ENCODE results near the gene SLC49A4. TPM values are rescaled to one million over a fixed set of nuclear protein-coding genes. Genes with fewer than 3 reads are reported as not detected.

Gene SLC49A4
- total and polyA plus RNA-seq, 2 experiments from 2014 or later = 39.1 to 59.2 TPM

DNA sequence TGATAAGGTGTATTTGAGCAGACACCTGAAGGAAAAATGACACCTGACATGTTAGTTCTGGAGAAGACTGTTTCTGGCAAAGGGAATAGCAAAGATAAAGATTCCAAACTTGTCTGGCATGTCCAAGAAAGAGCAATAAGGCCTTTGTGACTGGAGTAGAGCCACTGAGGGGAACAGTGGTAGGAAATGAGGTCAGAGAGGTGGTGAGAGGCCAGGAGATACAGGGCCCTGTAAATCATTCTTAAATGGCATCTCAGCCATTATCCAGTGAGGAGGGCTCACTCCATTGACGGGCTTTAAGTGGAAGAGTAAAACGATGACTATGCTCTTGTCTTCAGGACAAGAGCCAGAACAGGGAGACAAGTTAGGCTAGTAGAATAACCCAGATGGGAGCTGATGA, 4.5 kb downstream of the SLC49A4 start:
- Histone ChIP-seq H2AFZ (no peak overlapping the region), H3K9me3 (ENCODE audit: low read depth) (no peaks in the 10 kb centered on the region), H3K27me3 (no peaks in the 10 kb centered on the region), H3K36me3 (replicated peaks; ENCODE audit: insufficient read depth, low read depth) (no peaks in the 10 kb centered on the region), H3K4me1 (ENCODE audit: insufficient read depth) (peaks cover 12% of the 10 kb centered on the region), H3K4me2 (no peak overlapping the region), H4K20me1 (ENCODE audit: insufficient read depth, poor library complexity, severe bottlenecking) (no peaks in the 10 kb centered on the region), H3K9me2 (replicated peaks; ENCODE audit: insufficient read depth) (no peaks in the 10 kb centered on the region), H3K79me2 (peaks cover 75% of the 10 kb centered on the region), H3K4me3 (no peak overlapping the region), H3K27ac (no peak overlapping the region)
- DNase-seq (ENCODE audit: low spot score) = no peak
- WGBS (ENCODE audit: low lambda C conversion rate, missing lambda C conversion rate) = 19% methylated on average over 2 of the region's 2 CpGs
- TF ChIP-seq EZH2phosphoT487 (IDR thresholded peaks at IDR 0.05; ENCODE audit: low read depth, severe bottlenecking, unreplicated experiment) = no peak
- TF ChIP-seq, protein P1, sequence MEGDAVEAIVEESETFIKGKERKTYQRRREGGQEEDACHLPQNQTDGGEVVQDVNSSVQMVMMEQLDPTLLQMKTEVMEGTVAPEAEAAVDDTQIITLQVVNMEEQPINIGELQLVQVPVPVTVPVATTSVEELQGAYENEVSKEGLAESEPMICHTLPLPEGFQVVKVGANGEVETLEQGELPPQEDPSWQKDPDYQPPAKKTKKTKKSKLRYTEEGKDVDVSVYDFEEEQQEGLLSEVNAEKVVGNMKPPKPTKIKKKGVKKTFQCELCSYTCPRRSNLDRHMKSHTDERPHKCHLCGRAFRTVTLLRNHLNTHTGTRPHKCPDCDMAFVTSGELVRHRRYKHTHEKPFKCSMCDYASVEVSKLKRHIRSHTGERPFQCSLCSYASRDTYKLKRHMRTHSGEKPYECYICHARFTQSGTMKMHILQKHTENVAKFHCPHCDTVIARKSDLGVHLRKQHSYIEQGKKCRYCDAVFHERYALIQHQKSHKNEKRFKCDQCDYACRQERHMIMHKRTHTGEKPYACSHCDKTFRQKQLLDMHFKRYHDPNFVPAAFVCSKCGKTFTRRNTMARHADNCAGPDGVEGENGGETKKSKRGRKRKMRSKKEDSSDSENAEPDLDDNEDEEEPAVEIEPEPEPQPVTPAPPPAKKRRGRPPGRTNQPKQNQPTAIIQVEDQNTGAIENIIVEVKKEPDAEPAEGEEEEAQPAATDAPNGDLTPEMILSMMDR (IDR thresholded peaks at IDR 0.05; ENCODE audit: poor library complexity) = no peak
- TF ChIP-seq EZH2 (IDR thresholded peaks at IDR 0.05; ENCODE audit: borderline replicate concordance) = no peak

DNA sequence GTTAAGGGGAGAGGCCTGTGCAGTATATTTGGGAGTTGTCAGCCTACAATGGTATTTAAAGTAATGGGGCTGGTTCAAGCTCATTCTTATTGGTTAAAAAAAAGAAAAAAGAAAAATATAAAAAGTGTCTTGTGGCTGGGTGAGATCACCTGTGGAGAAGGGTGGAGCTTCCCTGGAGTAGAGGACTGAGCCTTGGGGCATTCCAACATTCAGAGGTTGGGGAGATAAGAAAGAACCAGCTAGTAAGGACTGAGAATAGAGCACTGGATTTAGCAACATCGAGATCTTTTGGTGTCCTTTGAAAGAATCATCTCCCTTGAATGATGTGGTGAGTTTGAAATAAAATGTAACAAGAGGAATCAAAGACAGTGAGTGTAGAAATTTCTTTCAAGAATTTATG, 5.2 kb downstream of the SLC49A4 start:
- Histone ChIP-seq H3K27me3 (no peaks in the 10 kb centered on the region), H3K27ac (no peak overlapping the region), H3K79me2 (peaks cover 82% of the 10 kb centered on the region), H3K4me3 (no peak overlapping the region), H3K36me3 (replicated peaks; ENCODE audit: insufficient read depth, low read depth) (no peaks in the 10 kb centered on the region), H3K4me1 (ENCODE audit: insufficient read depth) (peaks cover 12% of the 10 kb centered on the region), H3K9me2 (replicated peaks; ENCODE audit: insufficient read depth) (no peaks in the 10 kb centered on the region), H4K20me1 (ENCODE audit: insufficient read depth, poor library complexity, severe bottlenecking) (no peaks in the 10 kb centered on the region), H3K4me2 (no peak overlapping the region), H3K9me3 (ENCODE audit: low read depth) (no peaks in the 10 kb centered on the region), H2AFZ (no peak overlapping the region)
- no peak for TF ChIP-seq EZH2 (IDR thresholded peaks at IDR 0.05; ENCODE audit: borderline replicate concordance)
- TF ChIP-seq, protein P1 (IDR thresholded peaks at IDR 0.05; ENCODE audit: poor library complexity) = no peak
- TF ChIP-seq EZH2phosphoT487 (IDR thresholded peaks at IDR 0.05; ENCODE audit: low read depth, severe bottlenecking, unreplicated experiment) = no peak
- DNase-seq (ENCODE audit: low spot score) = no peak
- WGBS (ENCODE audit: low lambda C conversion rate, missing lambda C conversion rate) = 95% methylated on average over 1 of the region's 1 CpG

DNA sequence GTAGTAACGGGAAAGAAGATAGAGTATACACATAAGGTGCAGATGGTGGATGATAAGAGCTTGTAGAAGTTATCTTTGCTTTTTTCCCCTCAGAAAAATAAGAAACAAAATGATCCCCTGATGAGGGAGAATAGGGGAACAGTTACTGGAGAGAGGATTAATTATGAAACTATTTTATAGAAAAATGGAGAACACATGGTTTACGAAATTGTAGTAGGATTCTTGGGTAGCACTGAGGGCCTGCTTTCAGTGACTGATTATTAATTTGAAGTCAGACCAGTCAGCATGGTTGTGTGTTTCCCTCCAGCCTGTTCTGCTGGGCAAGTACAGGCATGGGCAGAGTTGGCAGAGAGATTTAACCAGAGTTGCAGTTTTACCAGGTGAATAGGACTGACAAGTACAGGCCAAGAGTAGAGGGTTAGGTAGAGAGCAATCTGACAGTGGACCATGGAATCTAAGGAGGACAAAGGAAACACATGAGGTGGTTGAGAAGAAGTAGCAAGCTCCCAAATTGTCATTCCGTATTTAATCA, 5.9 kb downstream of the SLC49A4 start:
- Histone ChIP-seq H3K36me3 (replicated peaks; ENCODE audit: insufficient read depth, low read depth) (no peaks in the 10 kb centered on the region), H3K4me3 (no peak overlapping the region), H2AFZ (no peak overlapping the region), H3K79me2 (peaks cover 83% of the 10 kb centered on the region), H3K9me3 (ENCODE audit: low read depth) (no peaks in the 10 kb centered on the region), H3K27me3 (no peaks in the 10 kb centered on the region), H3K4me1 (ENCODE audit: insufficient read depth) (peaks cover 11% of the 10 kb centered on the region), H4K20me1 (ENCODE audit: insufficient read depth, poor library complexity, severe bottlenecking) (no peaks in the 10 kb centered on the region), H3K9me2 (replicated peaks; ENCODE audit: insufficient read depth) (no peaks in the 10 kb centered on the region), H3K4me2 (no peak overlapping the region), H3K27ac (no peak overlapping the region)
- TF ChIP-seq EZH2phosphoT487 (IDR thresholded peaks at IDR 0.05; ENCODE audit: low read depth, severe bottlenecking, unreplicated experiment) (no peak), EZH2 (IDR thresholded peaks at IDR 0.05; ENCODE audit: borderline replicate concordance) (no peak)
- TF ChIP-seq, protein P1 (IDR thresholded peaks at IDR 0.05; ENCODE audit: poor library complexity) = no peak
- WGBS (ENCODE audit: low lambda C conversion rate, missing lambda C conversion rate) = 95% methylated on average over 3 of the region's 3 CpGs
- DNase-seq (ENCODE audit: low spot score) = no peak

Measured in hepatocyte (in vitro differentiated cells).